Trophoblast cell (in vitro differentiated cells and primary cell): ENCODE results near the gene ETS2.

Experiments used
- DNase-seq, 2 donors: peaks; one replicate each; pipeline ENCODE4 v3.0.0-alpha.2; 2016
- H2AFZ ChIP-seq: 2 replicates; pipeline ENCODE4 v1.6.1; 2013; ENCODE audit warnings: low read length, moderate library complexity, mild to moderate bottlenecking; ENCODE audit not compliant: insufficient read depth, poor library complexity
- H2AK5ac ChIP-seq: 2 replicates; pipeline ENCODE4 v1.6.1; 2013; ENCODE audit warnings: mild to moderate bottlenecking, low read length
- H2BK120ac ChIP-seq: 2 replicates; pipeline ENCODE4 v1.6.1; 2013; ENCODE audit warnings: low read length, mild to moderate bottlenecking, moderate library complexity; ENCODE audit not compliant: insufficient read depth, poor library complexity
- H2BK12ac ChIP-seq: 2 replicates; pipeline ENCODE4 v1.6.1; 2013; ENCODE audit warnings: mild to moderate bottlenecking, low read length, moderate library complexity
- H2BK5ac ChIP-seq: 2 replicates; pipeline ENCODE4 v1.6.1; 2013; ENCODE audit warnings: low read length, low read depth, moderate library complexity, mild to moderate bottlenecking; ENCODE audit not compliant: poor library complexity
- H3K14ac ChIP-seq: 2 replicates; pipeline ENCODE4 v1.6.1; 2013; ENCODE audit warnings: mild to moderate bottlenecking, low read length
- H3K18ac ChIP-seq: 2 replicates; pipeline ENCODE4 v1.6.1; 2013; ENCODE audit warnings: mild to moderate bottlenecking, low read length
- H3K23ac ChIP-seq: 2 replicates; pipeline ENCODE4 v1.6.1; 2013; ENCODE audit warnings: low read length
- H3K27ac ChIP-seq: 2 replicates; pipeline ENCODE4 v1.5.1; 2013; ENCODE audit warnings: low read depth, mild to moderate bottlenecking, inconsistent platforms, low read length, moderate library complexity
- H3K27me3 ChIP-seq: 2 replicates; pipeline ENCODE4 v1.6.1; 2013; ENCODE audit warnings: inconsistent platforms, mild to moderate bottlenecking, low read length, moderate library complexity; ENCODE audit not compliant: insufficient read depth
- H3K36me3 ChIP-seq, 2 experiments: 1 replicate in 1 of 2; 2 replicates in 1 of 2; pipeline ENCODE4 v1.6.1; 2013; ENCODE audit warnings: low read length in 2 of 2, mild to moderate bottlenecking in 2 of 2, moderate library complexity in 1 of 2; ENCODE audit not compliant: insufficient read depth in 2 of 2, control insufficient read depth in 1 of 2
- H3K4ac ChIP-seq: 2 replicates; pipeline ENCODE4 v1.6.1; 2013; ENCODE audit warnings: low read depth, mild to moderate bottlenecking, low read length, moderate library complexity
- H3K4me1 ChIP-seq, 2 experiments: 1 replicate in 1 of 2; 2 replicates in 1 of 2; pipeline ENCODE4 v1.6.1; 2013; ENCODE audit warnings: low read length in 2 of 2, mild to moderate bottlenecking in 2 of 2, moderate library complexity in 1 of 2; ENCODE audit not compliant: insufficient read depth in 2 of 2, control insufficient read depth in 1 of 2
- H3K4me2 ChIP-seq: 2 replicates; pipeline ENCODE4 v1.6.1; 2013; ENCODE audit warnings: inconsistent platforms, mild to moderate bottlenecking, low read length, moderate library complexity
- H3K4me3 ChIP-seq: 2 replicates; pipeline ENCODE4 v1.5.1; 2013; ENCODE audit warnings: mild to moderate bottlenecking, low read depth, low read length, inconsistent platforms
- H3K79me1 ChIP-seq: one replicate; pipeline ENCODE4 v1.6.1; 2013; ENCODE audit warnings: low read length
- H3K79me2 ChIP-seq: 2 replicates; pipeline ENCODE4 v1.6.1; 2013; ENCODE audit warnings: low read length, mild to moderate bottlenecking; ENCODE audit not compliant: control insufficient read depth, insufficient read depth, poor library complexity
- H3K9ac ChIP-seq: 2 replicates; pipeline ENCODE4 v1.6.1; 2013; ENCODE audit warnings: mild to moderate bottlenecking, low read length
- H3K9me3 ChIP-seq: 2 replicates; pipeline ENCODE4 v1.6.1; 2013; ENCODE audit warnings: low read depth, mild to moderate bottlenecking, control low read depth, inconsistent platforms, low read length; ENCODE audit not compliant: insufficient read depth
- H4K12ac ChIP-seq: 2 replicates; pipeline ENCODE4 v1.6.1; 2013; ENCODE audit warnings: low read depth, mild to moderate bottlenecking, low read length, moderate library complexity
- H4K8ac ChIP-seq: 2 replicates; pipeline ENCODE4 v1.6.1; 2013; ENCODE audit warnings: low read depth, mild to moderate bottlenecking, low read length, moderate library complexity
- H4K91ac ChIP-seq: one replicate; pipeline ENCODE4 v1.6.1; 2013; ENCODE audit warnings: low read depth, mild to moderate bottlenecking, low read length, moderate library complexity
- WGBS: extraction: QIAGEN DNeasy Blood & Tissue Kit; methylation state at CpG from one replicate; pipeline ENCODE4 v1.1.7; 2013; ENCODE audit warnings: missing lambda C conversion rate; ENCODE audit not compliant: insufficient read length, insufficient coverage; ENCODE audit errors: extremely low coverage; 5-methylcytosine and 5-hydroxymethylcytosine counted together

ETS2 gene

DNA sequence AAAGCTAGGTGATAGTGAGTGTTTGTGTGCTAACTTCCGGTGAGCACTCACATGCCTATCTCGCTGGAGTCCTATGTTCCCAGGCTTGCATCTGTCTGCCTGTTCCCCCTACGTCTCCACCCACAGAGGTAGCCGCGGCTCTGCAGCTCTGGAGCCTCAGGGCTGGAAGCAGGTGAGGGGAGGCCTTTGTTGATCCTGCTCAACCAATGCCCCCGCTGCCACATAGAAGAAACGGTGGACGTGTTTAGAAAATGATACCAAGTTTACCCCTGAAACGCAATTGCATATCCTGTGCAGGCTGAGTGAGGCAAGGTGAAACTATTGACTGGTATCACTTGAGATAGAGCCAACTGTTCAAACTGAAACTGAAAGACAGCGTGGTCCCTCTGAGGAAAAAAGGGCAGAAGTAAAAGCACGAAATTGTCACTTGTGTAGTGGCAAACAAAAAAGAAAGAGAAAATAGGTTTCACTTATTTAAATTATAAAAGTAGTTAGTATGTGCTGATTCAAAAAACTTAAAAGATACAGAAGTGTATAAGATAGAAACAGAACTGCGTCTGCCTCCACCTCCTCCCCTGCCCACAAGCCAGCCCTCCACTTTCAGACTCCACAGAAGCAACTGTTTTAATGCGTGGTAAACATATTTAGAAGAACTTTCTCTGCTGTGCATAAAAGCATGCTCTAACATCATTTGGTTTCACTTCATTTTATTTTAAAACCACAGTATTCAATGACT lies 38.6 kb upstream of the ETS2 start:
- no CpG with 5 or more reads among the region's 13 CpGs for WGBS
- Histone ChIP-seq H3K79me2 (no peaks in the 10 kb centered on the region), H3K4me2 (no peak overlapping the region), H3K4ac (no peak overlapping the region), H3K18ac (no peak overlapping the region), H3K4me1 (no peaks in the 10 kb centered on the region), H3K9me3 (peaks cover 6% of the 10 kb centered on the region), H3K4me3 (no peak overlapping the region), H3K9ac (no peak overlapping the region), H4K8ac (peak overlapping the region; percentile 29), H2BK120ac (no peak overlapping the region), H2AFZ (peak overlapping the region; percentile 26), H2BK5ac (no peak overlapping the region), H3K27me3 (no peaks in the 10 kb centered on the region), H4K91ac (no peak overlapping the region), H4K12ac (no peak overlapping the region), H3K23ac (no peak overlapping the region), H2AK5ac (no peak overlapping the region), H3K79me1 (no peaks in the 10 kb centered on the region), H3K36me3 (no peaks in the 10 kb centered on the region), H3K14ac (no peak overlapping the region), H2BK12ac (no peak overlapping the region), H3K27ac (no peak overlapping the region)
- DNase-seq, result no peak

- no peak overlapping the region for H2BK5ac ChIP-seq
- DNase-seq, result peak; percentile 68 to 83
- H3K9ac ChIP-seq, result no peak overlapping the region
- H3K79me1 ChIP-seq, result peaks cover 2% of the 10 kb centered on the region
- no peak overlapping the region for H3K4me2 ChIP-seq
- no peaks in the 10 kb centered on the region for H3K36me3 ChIP-seq
- no peak overlapping the region for H2BK12ac ChIP-seq
- H3K18ac ChIP-seq, result no peak overlapping the region
- H3K27me3 ChIP-seq, result no peaks in the 10 kb centered on the region
- H3K4ac ChIP-seq, result no peak overlapping the region
- no peak overlapping the region for H4K91ac ChIP-seq
- no peak overlapping the region for H2AFZ ChIP-seq
- H3K79me2 ChIP-seq, result no peaks in the 10 kb centered on the region
- no peak overlapping the region for H2BK120ac ChIP-seq
- no peak overlapping the region for H3K23ac ChIP-seq
- H3K14ac ChIP-seq, result no peak overlapping the region
- H4K12ac ChIP-seq, result no peak overlapping the region
- H3K9me3 ChIP-seq, result peaks cover 6% of the 10 kb centered on the region
- no peak overlapping the region for H2AK5ac ChIP-seq
- H3K4me1 ChIP-seq, result no peaks in the 10 kb centered on the region
- no peak overlapping the region for H4K8ac ChIP-seq
- no peak overlapping the region for H3K4me3 ChIP-seq
- H3K27ac ChIP-seq, result no peak overlapping the region
- WGBS, result no CpG with 5 or more reads among the region's 13 CpGs
Observed at GRCh38 chr21:38768471-38769063, 37.2 kb upstream of the ETS2 start.

DNA sequence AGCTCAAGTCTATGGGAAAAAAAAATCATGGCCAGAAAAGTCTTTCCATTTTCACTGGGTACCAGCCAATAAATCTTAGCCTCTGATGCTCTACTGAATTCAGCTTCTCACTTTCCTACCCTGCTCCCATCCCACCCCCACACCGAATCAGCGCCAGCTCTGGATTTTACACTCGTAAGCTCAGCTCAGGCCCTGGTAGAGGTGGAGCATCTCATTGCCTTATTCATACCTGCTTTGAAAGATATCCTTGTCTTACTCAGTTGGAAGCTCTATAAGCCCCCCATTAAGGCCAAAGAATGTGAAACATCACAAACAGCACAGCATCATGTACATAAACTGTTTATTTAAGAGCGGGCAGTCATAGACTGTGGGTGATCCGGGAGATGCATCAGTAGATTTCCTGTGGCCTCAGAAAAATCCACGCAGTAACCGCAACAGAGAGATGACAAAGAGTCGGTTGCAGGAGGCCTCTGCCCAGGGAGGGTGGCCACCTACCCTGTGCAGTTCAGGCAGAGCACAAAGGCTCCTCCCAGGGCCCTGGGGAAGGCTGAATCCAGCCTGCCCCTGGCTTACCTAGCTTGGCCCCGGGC lies 36.4 kb upstream of the ETS2 start:
- Histone ChIP-seq H3K79me1 (peaks cover 2% of the 10 kb centered on the region), H4K8ac (no peak overlapping the region), H3K27ac (no peak overlapping the region), H3K14ac (no peak overlapping the region), H3K23ac (no peak overlapping the region), H3K4ac (no peak overlapping the region), H3K4me3 (no peak overlapping the region), H2AFZ (no peak overlapping the region), H3K4me1 (no peaks in the 10 kb centered on the region), H3K27me3 (no peaks in the 10 kb centered on the region), H2BK120ac (no peak overlapping the region), H3K79me2 (no peaks in the 10 kb centered on the region), H2AK5ac (no peak overlapping the region), H3K18ac (no peak overlapping the region), H3K9me3 (peaks cover 6% of the 10 kb centered on the region), H3K9ac (no peak overlapping the region), H4K91ac (no peak overlapping the region), H2BK12ac (no peak overlapping the region), H3K36me3 (no peaks in the 10 kb centered on the region), H4K12ac (no peak overlapping the region), H2BK5ac (no peak overlapping the region), H3K4me2 (no peak overlapping the region)
- DNase-seq, result peak in 1 of 2 donors; percentile 25
- WGBS, result no CpG with 5 or more reads among the region's 9 CpGs

DNA sequence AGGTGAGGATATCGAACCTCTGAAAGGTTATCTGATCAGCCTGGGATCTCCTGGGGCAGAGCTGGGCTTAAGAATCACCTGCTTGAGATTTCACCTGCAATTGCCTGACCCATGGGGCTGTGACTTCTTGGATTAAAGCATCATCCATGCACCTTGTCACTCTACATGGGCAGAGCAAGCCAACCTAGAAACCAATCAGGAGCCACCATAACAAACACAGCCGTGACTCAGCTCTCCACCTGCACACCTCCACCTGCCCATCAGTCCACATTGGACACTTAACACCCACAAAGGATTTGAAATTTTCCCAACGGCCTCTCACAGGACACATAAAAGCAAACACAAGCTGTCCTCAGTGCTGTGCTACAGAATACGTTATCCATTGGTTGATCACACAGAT lies 35.1 kb upstream of the ETS2 start:
- Histone ChIP-seq H3K23ac (no peak overlapping the region), H2BK12ac (no peak overlapping the region), H3K4me1 (no peaks in the 10 kb centered on the region), H3K9me3 (peaks cover 3% of the 10 kb centered on the region), H2BK5ac (no peak overlapping the region), H3K18ac (no peak overlapping the region), H4K12ac (no peak overlapping the region), H3K27me3 (no peaks in the 10 kb centered on the region), H2AK5ac (no peak overlapping the region), H3K4ac (no peak overlapping the region), H3K27ac (no peak overlapping the region), H3K14ac (no peak overlapping the region), H3K79me1 (peaks cover 2% of the 10 kb centered on the region), H3K4me2 (no peak overlapping the region), H3K36me3 (no peaks in the 10 kb centered on the region), H2AFZ (no peak overlapping the region), H4K8ac (no peak overlapping the region), H2BK120ac (no peak overlapping the region), H3K4me3 (no peak overlapping the region), H4K91ac (no peak overlapping the region), H3K9ac (no peak overlapping the region), H3K79me2 (no peaks in the 10 kb centered on the region)
- whole genome bisulfite sequencing, result no CpG with 5 or more reads among the region's 4 CpGs
- DNase-seq, result peak in 1 of 2 donors; percentile 38
